Endothelial cell of umbilical vein (primary cell): Measurements from ENCODE around the gene ATP6V1G1.

Source experiments
- EZH2 ChIP-seq: IDR thresholded peaks from 2 replicates; pipeline ENCODE4 v1.6.1; 2012; ENCODE audit warnings: borderline replicate concordance, low read depth, mild to moderate bottlenecking, moderate library complexity, low read length, inconsistent platforms; ENCODE audit not compliant: severe bottlenecking
- FOS ChIP-seq: IDR thresholded peaks from 2 replicates; pipeline ENCODE4 v1.6.1; 2011; ENCODE audit warnings: mild to moderate bottlenecking, low read length, moderate library complexity, borderline replicate concordance; ENCODE audit not compliant: insufficient read depth
- JUN ChIP-seq: IDR thresholded peaks from 2 replicates; pipeline ENCODE4 v1.6.1; 2011; ENCODE audit warnings: borderline replicate concordance, low read depth; ENCODE audit not compliant: insufficient read length, insufficient read depth
- MAX ChIP-seq: IDR thresholded peaks from 2 replicates; pipeline ENCODE4 v1.6.1; 2011; ENCODE audit not compliant: insufficient read depth, insufficient read length
- MYC ChIP-seq: IDR thresholded peaks from one replicate; pipeline ENCODE4 v1.6.1; 2011; ENCODE audit warnings: mild to moderate bottlenecking, low read depth, low read length
- POLR2A ChIP-seq: IDR thresholded peaks from 2 replicates; pipeline ENCODE4 v1.6.1; 2012; ENCODE audit warnings: low read depth, mild to moderate bottlenecking, control low read depth, low read length
- POLR2AphosphoS5 ChIP-seq: IDR thresholded peaks from 2 replicates; pipeline ENCODE4 v1.6.1; 2012; ENCODE audit warnings: low read depth, mild to moderate bottlenecking, control low read depth, low read length, moderate library complexity; ENCODE audit not compliant: insufficient read depth
- TF ChIP-seq, protein P1 (sequence below), 2 donors: IDR thresholded peaks; 1 replicate in 1 of 2; 2 replicates in 1 of 2; pipeline ENCODE4 v1.5.1; 2011; ENCODE audit warnings: low read length in 2 of 2, mild to moderate bottlenecking in 2 of 2, moderate library complexity in 2 of 2, control low read depth in 1 of 2, inconsistent platforms in 1 of 2, low read depth in 1 of 2; ENCODE audit not compliant: insufficient read depth in 1 of 2; ENCODE audit errors: extremely low read depth in 1 of 2

GRCh38 chr9:114641967-114642366, 54.4 kb downstream of the ATP6V1G1 start:
- TF ChIP-seq MAX = no peak
- TF ChIP-seq, protein P1, sequence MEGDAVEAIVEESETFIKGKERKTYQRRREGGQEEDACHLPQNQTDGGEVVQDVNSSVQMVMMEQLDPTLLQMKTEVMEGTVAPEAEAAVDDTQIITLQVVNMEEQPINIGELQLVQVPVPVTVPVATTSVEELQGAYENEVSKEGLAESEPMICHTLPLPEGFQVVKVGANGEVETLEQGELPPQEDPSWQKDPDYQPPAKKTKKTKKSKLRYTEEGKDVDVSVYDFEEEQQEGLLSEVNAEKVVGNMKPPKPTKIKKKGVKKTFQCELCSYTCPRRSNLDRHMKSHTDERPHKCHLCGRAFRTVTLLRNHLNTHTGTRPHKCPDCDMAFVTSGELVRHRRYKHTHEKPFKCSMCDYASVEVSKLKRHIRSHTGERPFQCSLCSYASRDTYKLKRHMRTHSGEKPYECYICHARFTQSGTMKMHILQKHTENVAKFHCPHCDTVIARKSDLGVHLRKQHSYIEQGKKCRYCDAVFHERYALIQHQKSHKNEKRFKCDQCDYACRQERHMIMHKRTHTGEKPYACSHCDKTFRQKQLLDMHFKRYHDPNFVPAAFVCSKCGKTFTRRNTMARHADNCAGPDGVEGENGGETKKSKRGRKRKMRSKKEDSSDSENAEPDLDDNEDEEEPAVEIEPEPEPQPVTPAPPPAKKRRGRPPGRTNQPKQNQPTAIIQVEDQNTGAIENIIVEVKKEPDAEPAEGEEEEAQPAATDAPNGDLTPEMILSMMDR (IDR thresholded peaks at IDR 0.05; ENCODE audit: extremely low read depth in 1 of 2, insufficient read depth in 1 of 2, low read depth in 1 of 2, low read length in 2 of 2) = no peak
- TF ChIP-seq POLR2A = no peak
- no peak for TF ChIP-seq EZH2
- TF ChIP-seq FOS = no peak
- no peak for TF ChIP-seq POLR2AphosphoS5
- TF ChIP-seq JUN = no peak
- TF ChIP-seq MYC = no peak
